ENCODE measurements around the gene DEXI. TPM values are rescaled to one million over a fixed set of nuclear protein-coding genes. Genes with fewer than 3 reads are reported as not detected.

DEXI gene
- total RNA-seq, 1 donor from 2014 or later: 67.5 TPM

DNA sequence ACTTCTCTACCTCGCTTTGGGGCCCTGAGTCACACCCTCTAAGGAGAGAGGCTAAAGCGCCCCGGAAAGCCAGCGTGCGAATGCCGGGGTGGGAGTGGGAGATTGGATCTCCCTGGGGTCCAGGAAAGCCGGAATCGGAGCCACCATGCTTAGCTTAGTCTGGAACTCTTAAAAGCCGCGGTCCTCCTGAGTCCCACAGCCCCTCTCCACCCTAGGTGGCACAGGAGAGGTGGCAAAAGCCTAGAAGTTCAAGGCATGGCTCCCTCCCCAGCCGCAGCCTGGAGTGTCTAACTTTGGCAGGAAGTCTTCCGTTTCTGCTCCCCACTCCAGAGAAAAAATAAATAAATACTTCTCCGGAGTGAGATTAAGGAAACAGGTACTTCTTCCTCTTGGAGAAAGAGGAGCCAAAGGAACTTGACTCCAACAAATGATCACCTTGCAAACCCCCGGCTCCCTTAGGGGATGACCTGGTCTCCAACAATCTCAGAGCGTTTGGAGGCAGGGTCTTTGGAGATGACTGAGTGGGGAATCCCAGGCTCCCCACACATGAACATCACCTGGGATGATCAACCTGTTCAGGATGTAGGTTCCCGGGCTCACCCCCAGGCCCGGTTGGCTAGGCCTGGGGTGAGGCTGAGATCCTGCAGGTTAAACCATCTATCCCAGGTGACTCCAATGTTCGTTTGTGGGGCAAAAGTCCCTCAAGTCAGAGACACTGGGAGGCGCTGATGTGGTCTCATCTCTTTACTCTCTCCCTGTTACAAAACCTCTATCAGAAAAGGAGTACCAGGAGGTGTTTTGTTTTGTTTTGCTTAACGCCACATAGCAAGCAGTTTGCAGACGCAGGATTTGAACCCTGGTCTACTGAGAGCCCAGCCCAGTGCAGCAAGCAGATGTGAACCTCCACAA is 62.3 kb downstream of the DEXI start:
- H3K27ac ChIP-seq: peak overlapping the region; percentile 30
- no peak for DNase-seq (ENCODE audit: extremely low spot score in 2 of 2)
- no peaks in the 10 kb centered on the region for H3K9me3 ChIP-seq
- no peaks in the 10 kb centered on the region for H3K27me3 ChIP-seq
- H3K36me3 ChIP-seq: no peaks in the 10 kb centered on the region
- intact Hi-C loops (cut with DNase I): no loop called here
- H3K4me1 ChIP-seq: peaks cover 17% of the 10 kb centered on the region
- H3K4me3 ChIP-seq: peak overlapping the region; percentile 49 to 54
- TF ChIP-seq POLR2A (IDR thresholded peaks at IDR 0.05) (no peak), POLR2AphosphoS5 (IDR thresholded peaks at IDR 0.05; ENCODE audit: insufficient read depth in 1 of 2, low read depth in 1 of 2) (no peak)
- TF ChIP-seq, protein P1, sequence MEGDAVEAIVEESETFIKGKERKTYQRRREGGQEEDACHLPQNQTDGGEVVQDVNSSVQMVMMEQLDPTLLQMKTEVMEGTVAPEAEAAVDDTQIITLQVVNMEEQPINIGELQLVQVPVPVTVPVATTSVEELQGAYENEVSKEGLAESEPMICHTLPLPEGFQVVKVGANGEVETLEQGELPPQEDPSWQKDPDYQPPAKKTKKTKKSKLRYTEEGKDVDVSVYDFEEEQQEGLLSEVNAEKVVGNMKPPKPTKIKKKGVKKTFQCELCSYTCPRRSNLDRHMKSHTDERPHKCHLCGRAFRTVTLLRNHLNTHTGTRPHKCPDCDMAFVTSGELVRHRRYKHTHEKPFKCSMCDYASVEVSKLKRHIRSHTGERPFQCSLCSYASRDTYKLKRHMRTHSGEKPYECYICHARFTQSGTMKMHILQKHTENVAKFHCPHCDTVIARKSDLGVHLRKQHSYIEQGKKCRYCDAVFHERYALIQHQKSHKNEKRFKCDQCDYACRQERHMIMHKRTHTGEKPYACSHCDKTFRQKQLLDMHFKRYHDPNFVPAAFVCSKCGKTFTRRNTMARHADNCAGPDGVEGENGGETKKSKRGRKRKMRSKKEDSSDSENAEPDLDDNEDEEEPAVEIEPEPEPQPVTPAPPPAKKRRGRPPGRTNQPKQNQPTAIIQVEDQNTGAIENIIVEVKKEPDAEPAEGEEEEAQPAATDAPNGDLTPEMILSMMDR (IDR thresholded peaks at IDR 0.05): no peak

Other genes starting within 250 kb of the DEXI start
- not detected for gene TEKT5, start 247.5 kb downstream of the DEXI start, total RNA-seq
- 20.9 TPM for gene NUBP1, start 198.6 kb downstream of the DEXI start, total RNA-seq
- gene TVP23A, start 123.7 kb downstream of the DEXI start, total RNA-seq: 0.98 TPM
- gene CIITA, start 65.3 kb downstream of the DEXI start, total RNA-seq: 16.7 TPM
- gene CLEC16A, start 2.1 kb upstream of the DEXI start, total RNA-seq: 21.6 TPM